DND-41 (cell line): ENCODE results near the gene CCNC.

Experiments
- ATAC-seq: fragments of 200-7000 bp; cut with Tn5 transposase; 3 replicates; pipeline ENCODE4 v1.9.1; 2021; ENCODE audit warnings: low read depth; ENCODE audit not compliant: insufficient read depth
- DNase-seq: peaks from one replicate; pipeline ENCODE4 v3.0.0-alpha.2; 2020
- H2AFZ ChIP-seq: 2 replicates; pipeline ENCODE4 v1.6.0; 2012; ENCODE audit warnings: low read depth, low read length
- H3K27ac ChIP-seq: 2 replicates; pipeline ENCODE4 v1.5.1; 2012; ENCODE audit warnings: low read length, inconsistent platforms
- H3K27me3 ChIP-seq: fragments of 200-600 bp; sonication (generic); 2 replicates; pipeline ENCODE4 v1.6.0; 2012; ENCODE audit warnings: low read length, mild to moderate bottlenecking, inconsistent platforms; ENCODE audit not compliant: insufficient read depth, poor library complexity
- H3K36me3 ChIP-seq: 2 replicates; pipeline ENCODE4 v1.5.1; 2012; ENCODE audit warnings: low read length, inconsistent platforms; ENCODE audit not compliant: insufficient read depth
- H3K4me1 ChIP-seq: 2 replicates; pipeline ENCODE4 v1.5.1; 2012; ENCODE audit warnings: mild to moderate bottlenecking, low read length; ENCODE audit not compliant: insufficient read depth
- H3K4me2 ChIP-seq: 2 replicates; pipeline ENCODE4 v1.6.0; 2012; ENCODE audit warnings: mild to moderate bottlenecking, moderate library complexity, low read length, inconsistent platforms; ENCODE audit not compliant: insufficient read depth
- H3K4me3 ChIP-seq, 2 experiments: fragments of 200-600 bp in 1 of 2; shearing (Covaris generic) in 1 of 2; 2 replicates each; pipeline ENCODE4 v1.5.1; 2012 to 2016; ENCODE audit warnings: inconsistent platforms in 2 of 2, low read length in 2 of 2, mild to moderate bottlenecking in 2 of 2, low read depth in 1 of 2, moderate library complexity in 1 of 2
- H3K79me2 ChIP-seq: 2 replicates; pipeline ENCODE4 v1.6.0; 2012; ENCODE audit warnings: low read length, inconsistent platforms; ENCODE audit not compliant: insufficient read depth
- H3K9ac ChIP-seq: 2 replicates; pipeline ENCODE4 v1.6.0; 2012; ENCODE audit warnings: low read depth, mild to moderate bottlenecking, inconsistent platforms, low read length, moderate library complexity
- H3K9me3 ChIP-seq: 2 replicates; pipeline ENCODE4 v1.5.1; 2012; ENCODE audit warnings: low read length, moderate library complexity, mild to moderate bottlenecking, inconsistent platforms; ENCODE audit not compliant: insufficient read depth, severe bottlenecking
- H4K20me1 ChIP-seq: 2 replicates; pipeline ENCODE4 v1.6.0; 2012; ENCODE audit warnings: low read length; ENCODE audit not compliant: insufficient read depth
- CTCF ChIP-seq: IDR thresholded peaks from 2 replicates; pipeline ENCODE4 v1.5.1; 2012; ENCODE audit warnings: borderline replicate concordance, low read length, moderate library complexity, mild to moderate bottlenecking; ENCODE audit not compliant: poor library complexity, severe bottlenecking; ENCODE audit errors: extremely low read depth
- EZH2 ChIP-seq: IDR thresholded peaks from 3 replicates; pipeline ENCODE4 v1.6.1; 2012; ENCODE audit warnings: borderline replicate concordance, low read depth, mild to moderate bottlenecking, moderate library complexity, low read length, inconsistent platforms; ENCODE audit not compliant: severe bottlenecking

The CCNC gene

GRCh38 chr6:99545442-99545841 is 23.0 kb downstream of the CCNC start:
- no peak overlapping the region for H3K27ac ChIP-seq
- H3K4me2 ChIP-seq = no peak overlapping the region
- H3K79me2 ChIP-seq = peaks cover 2% of the 10 kb centered on the region; the same call in 1 of the 2 replicates
- H3K4me3 ChIP-seq = no peak overlapping the region
- DNase-seq = no peak
- no peak overlapping the region for H2AFZ ChIP-seq
- H3K9ac ChIP-seq = no peak overlapping the region
- no peaks in the 10 kb centered on the region for H3K27me3 ChIP-seq
- no peaks in the 10 kb centered on the region for H3K9me3 ChIP-seq
- TF ChIP-seq CTCF (no peak), EZH2 (no peak)
- peaks cover 89% of the 10 kb centered on the region for H3K36me3 ChIP-seq
- H4K20me1 ChIP-seq = no peaks in the 10 kb centered on the region
- no peak for ATAC-seq
- H3K4me1 ChIP-seq = no peaks in the 10 kb centered on the region

GRCh38 chr6:99543968-99544367 is 24.5 kb downstream of the CCNC start:
- H3K36me3 ChIP-seq = peaks cover 88% of the 10 kb centered on the region
- peaks cover 2% of the 10 kb centered on the region; the same call in 1 of the 2 replicates for H3K79me2 ChIP-seq
- no peak overlapping the region for H3K4me2 ChIP-seq
- no peak overlapping the region for H3K9ac ChIP-seq
- no peak overlapping the region for H3K27ac ChIP-seq
- no peaks in the 10 kb centered on the region for H3K4me1 ChIP-seq
- no peak overlapping the region for H3K4me3 ChIP-seq
- TF ChIP-seq CTCF = no peak
- no peak for TF ChIP-seq EZH2
- H3K9me3 ChIP-seq = no peaks in the 10 kb centered on the region
- DNase-seq (no peak), ATAC-seq (no peak)
- H4K20me1 ChIP-seq = no peaks in the 10 kb centered on the region
- H2AFZ ChIP-seq = no peak overlapping the region
- H3K27me3 ChIP-seq = no peaks in the 10 kb centered on the region

GRCh38 chr6:99530627-99531026 is 37.8 kb downstream of the CCNC start:
- Histone ChIP-seq H3K27me3 (no peaks in the 10 kb centered on the region), H3K27ac (no peak overlapping the region), H3K79me2 (no peaks in the 10 kb centered on the region), H2AFZ (no peak overlapping the region), H3K9me3 (no peaks in the 10 kb centered on the region), H3K4me2 (no peak overlapping the region), H3K36me3 (peaks cover 33% of the 10 kb centered on the region), H3K4me1 (no peaks in the 10 kb centered on the region), H3K4me3 (no peak overlapping the region), H3K9ac (no peak overlapping the region), H4K20me1 (no peaks in the 10 kb centered on the region; the same call in 1 of the 2 replicates)
- TF ChIP-seq CTCF = no peak
- TF ChIP-seq EZH2 = no peak
- no peak for DNase-seq
- ATAC-seq = no peak

- no peak for DNase-seq
- no peak overlapping the region for H3K4me3 ChIP-seq
Measured at GRCh38 chr6:99522531-99522930, 45.9 kb downstream of the CCNC start.

More at GRCh38 chr6:99522531-99522930, 45.9 kb downstream of the CCNC start:
- Histone ChIP-seq H3K4me1 (peaks cover 16% of the 10 kb centered on the region), H4K20me1 (no peaks in the 10 kb centered on the region), H3K27me3 (no peaks in the 10 kb centered on the region), H3K27ac (no peak overlapping the region), H3K9me3 (no peaks in the 10 kb centered on the region), H3K9ac (no peak overlapping the region), H3K79me2 (no peaks in the 10 kb centered on the region; the same call in 1 of the 2 replicates), H3K4me2 (no peak overlapping the region), H3K36me3 (no peaks in the 10 kb centered on the region; the same call in 1 of the 2 replicates), H2AFZ (no peak overlapping the region)
- TF ChIP-seq EZH2 (no peak), CTCF (no peak)
- no peak for ATAC-seq
